ENCODE measurements around the gene BTN3A1. TPM values are rescaled to one million over a fixed set of nuclear protein-coding genes. Genes with fewer than 3 reads are reported as not detected.
A peak's percentile ranks its signal among the peaks of the same experiment; 100 is the strongest.
"Not testable (repeated sequence)": the region's sequence is repeated elsewhere in the genome, so short reads cannot be mapped to it uniquely, and the experiment has no call there.

The BTN3A1 gene
- 7.2 and 10.6 TPM in 2 replicates for total RNA-seq (2012; rRNA removed)

- peak within 1 kb of the TSS; percentile 81 for H3K4me2 ChIP-seq (ENCODE audit: low read length)
- no peaks in the 10 kb centered on the region for H3K36me3 ChIP-seq (ENCODE audit: insufficient read depth, low read length)
- peaks cover 8% of the 10 kb centered on the region for H3K4me1 ChIP-seq (ENCODE audit: control insufficient read depth, insufficient read depth, low read length)
- H3K9me3 ChIP-seq (replicated peaks; ENCODE audit: low read length), result no peaks in the 10 kb centered on the region
- H3K27me3 ChIP-seq (ENCODE audit: control insufficient read depth, insufficient read depth, low read length), result no peaks in the 10 kb centered on the region
- H3K4me3 ChIP-seq (ENCODE audit: low read length), result peak within 1 kb of the TSS; percentile 85
- H3K9ac ChIP-seq (ENCODE audit: low read depth, low read length), result peak within 1 kb of the TSS; percentile 78
These were observed at the start of gene BTN3A1 for GRCh38 chr6:26401987-26402658. Gene BTN3A1, plus strand, starts transcription at chr6:26402275. Its CDS starts 3,289 bp downstream, at chr6:26405564.

- H3K36me3 ChIP-seq (ENCODE audit: insufficient read depth, low read length), result no peaks in the 10 kb centered on the region
- H3K9me3 ChIP-seq (replicated peaks; ENCODE audit: low read length), result no peaks in the 10 kb centered on the region
- no peak overlapping the region for H3K4me2 ChIP-seq (ENCODE audit: low read length)
- no peaks in the 10 kb centered on the region for H3K27me3 ChIP-seq (ENCODE audit: control insufficient read depth, insufficient read depth, low read length)
- H3K4me3 ChIP-seq (ENCODE audit: low read length), result no peak overlapping the region
- peak overlapping the region; percentile 24 for H3K9ac ChIP-seq (ENCODE audit: low read depth, low read length)
- peaks cover 19% of the 10 kb centered on the region for H3K4me1 ChIP-seq (ENCODE audit: control insufficient read depth, insufficient read depth, low read length)
These were observed 49.8 kb upstream of the BTN3A1 start for GRCh38 chr6:26352315-26352714.

GRCh38 chr6:26354162-26354561 lies 47.9 kb upstream of the BTN3A1 start:
- Histone ChIP-seq H3K9ac (ENCODE audit: low read depth, low read length) (no peak overlapping the region), H3K27me3 (ENCODE audit: control insufficient read depth, insufficient read depth, low read length) (no peaks in the 10 kb centered on the region), H3K36me3 (ENCODE audit: insufficient read depth, low read length) (no peaks in the 10 kb centered on the region), H3K9me3 (replicated peaks; ENCODE audit: low read length) (no peaks in the 10 kb centered on the region), H3K4me1 (ENCODE audit: control insufficient read depth, insufficient read depth, low read length) (peaks cover 19% of the 10 kb centered on the region), H3K4me3 (ENCODE audit: low read length) (no peak overlapping the region), H3K4me2 (ENCODE audit: low read length) (no peak overlapping the region)

GRCh38 chr6:26355366-26355765 lies 46.7 kb upstream of the BTN3A1 start:
- Histone ChIP-seq H3K4me2 (ENCODE audit: low read length) (no peak overlapping the region), H3K9me3 (replicated peaks; ENCODE audit: low read length) (no peaks in the 10 kb centered on the region), H3K4me1 (ENCODE audit: control insufficient read depth, insufficient read depth, low read length) (peaks cover 19% of the 10 kb centered on the region), H3K36me3 (ENCODE audit: insufficient read depth, low read length) (no peaks in the 10 kb centered on the region), H3K9ac (ENCODE audit: low read depth, low read length) (no peak overlapping the region), H3K4me3 (ENCODE audit: low read length) (no peak overlapping the region), H3K27me3 (ENCODE audit: control insufficient read depth, insufficient read depth, low read length) (no peaks in the 10 kb centered on the region)

GRCh38 chr6:26357543-26357942 lies 44.5 kb upstream of the BTN3A1 start:
- not testable (repeated sequence) for H3K27me3 ChIP-seq (ENCODE audit: control insufficient read depth, insufficient read depth, low read length); H3K4me1 ChIP-seq (ENCODE audit: control insufficient read depth, insufficient read depth, low read length); H3K36me3 ChIP-seq (ENCODE audit: insufficient read depth, low read length); H3K9ac ChIP-seq (ENCODE audit: low read depth, low read length); H3K9me3 ChIP-seq (replicated peaks; ENCODE audit: low read length); H3K4me2 ChIP-seq (ENCODE audit: low read length); H3K4me3 ChIP-seq (ENCODE audit: low read length)

GRCh38 chr6:26358511-26358981 lies 43.5 kb upstream of the BTN3A1 start:
- H3K9me3 ChIP-seq (replicated peaks; ENCODE audit: low read length), result no peaks in the 10 kb centered on the region
- H3K4me1 ChIP-seq (ENCODE audit: control insufficient read depth, insufficient read depth, low read length), result no peaks in the 10 kb centered on the region
- no peak overlapping the region for H3K4me3 ChIP-seq (ENCODE audit: low read length)
- H3K9ac ChIP-seq (ENCODE audit: low read depth, low read length), result no peak overlapping the region
- no peaks in the 10 kb centered on the region for H3K36me3 ChIP-seq (ENCODE audit: insufficient read depth, low read length)
- no peak overlapping the region for H3K4me2 ChIP-seq (ENCODE audit: low read length)
- H3K27me3 ChIP-seq (ENCODE audit: control insufficient read depth, insufficient read depth, low read length), result no peaks in the 10 kb centered on the region

GRCh38 chr6:26359765-26360164 lies 42.3 kb upstream of the BTN3A1 start:
- Histone ChIP-seq H3K4me3 (ENCODE audit: low read length) (no peak overlapping the region), H3K4me1 (ENCODE audit: control insufficient read depth, insufficient read depth, low read length) (peaks cover 10% of the 10 kb centered on the region), H3K4me2 (ENCODE audit: low read length) (no peak overlapping the region), H3K9me3 (replicated peaks; ENCODE audit: low read length) (no peaks in the 10 kb centered on the region), H3K36me3 (ENCODE audit: insufficient read depth, low read length) (no peaks in the 10 kb centered on the region), H3K9ac (ENCODE audit: low read depth, low read length) (no peak overlapping the region), H3K27me3 (ENCODE audit: control insufficient read depth, insufficient read depth, low read length) (no peaks in the 10 kb centered on the region)

GRCh38 chr6:26360451-26361416 lies 41.3 kb upstream of the BTN3A1 start:
- Histone ChIP-seq H3K27me3 (ENCODE audit: control insufficient read depth, insufficient read depth, low read length) (no peaks in the 10 kb centered on the region), H3K36me3 (ENCODE audit: insufficient read depth, low read length) (no peaks in the 10 kb centered on the region), H3K9me3 (replicated peaks; ENCODE audit: low read length) (no peaks in the 10 kb centered on the region), H3K4me2 (ENCODE audit: low read length) (no peak overlapping the region), H3K9ac (ENCODE audit: low read depth, low read length) (no peak overlapping the region), H3K4me1 (ENCODE audit: control insufficient read depth, insufficient read depth, low read length) (peaks cover 11% of the 10 kb centered on the region), H3K4me3 (ENCODE audit: low read length) (no peak overlapping the region)

- Histone ChIP-seq H3K4me1 (ENCODE audit: control insufficient read depth, insufficient read depth, low read length) (peaks cover 17% of the 10 kb centered on the region), H3K9ac (ENCODE audit: low read depth, low read length) (no peak overlapping the region), H3K36me3 (ENCODE audit: insufficient read depth, low read length) (no peaks in the 10 kb centered on the region), H3K9me3 (replicated peaks; ENCODE audit: low read length) (no peaks in the 10 kb centered on the region), H3K4me3 (ENCODE audit: low read length) (no peak overlapping the region), H3K27me3 (ENCODE audit: control insufficient read depth, insufficient read depth, low read length) (no peaks in the 10 kb centered on the region), H3K4me2 (ENCODE audit: low read length) (no peak overlapping the region)
These were observed 40.5 kb upstream of the BTN3A1 start for GRCh38 chr6:26361544-26361943.

- Histone ChIP-seq H3K36me3 (ENCODE audit: insufficient read depth, low read length) (no peaks in the 10 kb centered on the region), H3K4me1 (ENCODE audit: control insufficient read depth, insufficient read depth, low read length) (peaks cover 19% of the 10 kb centered on the region), H3K9me3 (replicated peaks; ENCODE audit: low read length) (no peaks in the 10 kb centered on the region), H3K4me3 (ENCODE audit: low read length) (no peak overlapping the region), H3K4me2 (ENCODE audit: low read length) (no peak overlapping the region), H3K9ac (ENCODE audit: low read depth, low read length) (no peak overlapping the region), H3K27me3 (ENCODE audit: control insufficient read depth, insufficient read depth, low read length) (no peaks in the 10 kb centered on the region)
These were observed 39.8 kb upstream of the BTN3A1 start for GRCh38 chr6:26362093-26362835.

- Histone ChIP-seq H3K36me3 (ENCODE audit: insufficient read depth, low read length) (no peaks in the 10 kb centered on the region), H3K9ac (ENCODE audit: low read depth, low read length) (no peak overlapping the region), H3K4me3 (ENCODE audit: low read length) (no peak overlapping the region), H3K9me3 (replicated peaks; ENCODE audit: low read length) (no peaks in the 10 kb centered on the region), H3K4me1 (ENCODE audit: control insufficient read depth, insufficient read depth, low read length) (peaks cover 19% of the 10 kb centered on the region), H3K4me2 (ENCODE audit: low read length) (no peak overlapping the region), H3K27me3 (ENCODE audit: control insufficient read depth, insufficient read depth, low read length) (no peaks in the 10 kb centered on the region)
These were observed 39.2 kb upstream of the BTN3A1 start for GRCh38 chr6:26362836-26363220.

Data from skeletal muscle satellite cell (primary cell).